ENCODE results near the gene SLC25A12.
"Not testable (repeated sequence)": the region's sequence is repeated elsewhere in the genome, so short reads cannot be mapped to it uniquely, and the experiment has no call there.

Gene SLC25A12

GRCh38 chr2:171822525-171823322 lies 71.3 kb downstream of the SLC25A12 start:
- no peak for DNase-seq

DNA sequence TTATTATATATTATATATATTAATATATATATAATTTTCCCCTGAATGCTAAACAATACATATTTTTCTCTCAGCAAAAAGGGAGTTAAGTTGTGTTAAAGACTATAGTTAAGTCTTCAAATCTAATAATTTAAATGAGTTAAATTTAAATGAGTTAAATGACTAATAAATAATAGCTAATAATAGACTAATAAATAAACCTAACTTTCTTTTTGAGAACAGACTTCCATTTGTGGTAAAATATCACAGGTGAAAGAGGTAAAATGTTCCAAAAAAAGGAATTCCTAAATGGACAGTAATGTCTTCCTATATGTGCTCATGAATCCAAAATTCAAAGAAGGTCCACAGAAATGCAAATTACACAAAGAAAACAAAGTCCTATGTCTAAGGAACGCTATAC lies 74.6 kb downstream of the SLC25A12 start:
- no peak for DNase-seq

- DNase-seq, result no peak
These were observed 79.2 kb downstream of the SLC25A12 start for GRCh38 chr2:171814883-171815282.

DNA sequence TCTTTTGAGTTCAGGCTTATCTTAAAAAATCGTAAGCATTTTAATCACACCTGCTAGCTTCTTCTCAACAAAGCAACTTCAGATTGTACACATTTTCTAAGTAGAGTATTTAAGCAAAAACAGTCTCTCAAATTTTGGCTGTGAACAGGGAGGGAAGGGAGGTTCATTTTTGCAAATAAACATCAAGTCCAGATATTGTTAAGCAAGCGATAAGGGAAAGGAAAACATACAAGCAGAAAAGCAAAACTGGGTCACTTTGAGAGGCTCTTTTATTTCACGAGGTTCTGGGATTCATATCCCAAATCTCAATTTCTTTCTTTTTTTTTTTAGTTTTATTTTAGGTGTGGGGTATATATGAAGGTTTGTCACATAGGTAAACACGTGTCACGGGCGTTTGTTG lies 79.9 kb downstream of the SLC25A12 start:
- DNase-seq, result no peak

GRCh38 chr2:171813729-171814128 lies 80.3 kb downstream of the SLC25A12 start:
- DNase-seq, result no peak

DNA sequence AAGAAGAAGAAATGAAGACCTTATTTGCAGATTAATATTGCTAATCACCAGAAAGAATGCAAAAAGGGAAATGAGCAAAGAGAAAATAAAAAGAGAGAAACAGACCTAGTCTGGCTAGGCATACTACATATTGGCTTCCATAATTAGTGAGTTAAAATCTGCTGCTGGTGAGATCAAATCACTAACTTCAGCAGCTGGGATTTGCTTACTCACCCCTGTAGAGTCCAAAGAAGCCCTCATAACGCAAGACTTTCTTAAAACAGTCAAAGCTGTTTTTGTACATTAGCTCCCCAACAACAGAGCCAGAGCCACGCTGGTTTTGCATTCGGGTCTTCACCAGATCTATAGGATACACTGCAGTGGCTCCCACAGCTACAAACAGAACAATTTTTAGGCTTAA lies 80.9 kb downstream of the SLC25A12 start:
- DNase-seq, result no peak

DNA sequence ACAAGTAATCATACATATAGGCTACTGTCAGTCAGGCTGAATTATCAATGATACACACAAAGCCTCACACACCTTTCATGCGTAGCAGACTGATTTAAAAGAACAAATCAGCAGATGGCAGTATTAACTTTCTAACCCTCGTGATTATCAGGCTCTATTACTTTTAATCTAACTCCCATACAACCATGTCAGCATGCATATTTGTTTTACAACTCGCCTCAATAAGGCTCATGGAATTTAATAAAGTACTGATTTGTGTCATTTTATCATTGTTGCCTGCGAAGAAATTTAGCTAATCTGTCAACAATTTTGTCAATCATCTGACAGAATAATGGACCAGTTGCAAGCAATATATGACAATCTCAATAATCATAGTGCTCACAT lies 82.8 kb downstream of the SLC25A12 start:
- DNase-seq, result no peak

- DNase-seq, result no peak
These were observed 83.4 kb downstream of the SLC25A12 start for GRCh38 chr2:171810422-171811244.

GRCh38 chr2:171808885-171809284 lies 85.2 kb downstream of the SLC25A12 start:
- not testable (repeated sequence) for DNase-seq

GRCh38 chr2:171807831-171808393 lies 86.1 kb downstream of the SLC25A12 start:
- no peak for DNase-seq

DNA sequence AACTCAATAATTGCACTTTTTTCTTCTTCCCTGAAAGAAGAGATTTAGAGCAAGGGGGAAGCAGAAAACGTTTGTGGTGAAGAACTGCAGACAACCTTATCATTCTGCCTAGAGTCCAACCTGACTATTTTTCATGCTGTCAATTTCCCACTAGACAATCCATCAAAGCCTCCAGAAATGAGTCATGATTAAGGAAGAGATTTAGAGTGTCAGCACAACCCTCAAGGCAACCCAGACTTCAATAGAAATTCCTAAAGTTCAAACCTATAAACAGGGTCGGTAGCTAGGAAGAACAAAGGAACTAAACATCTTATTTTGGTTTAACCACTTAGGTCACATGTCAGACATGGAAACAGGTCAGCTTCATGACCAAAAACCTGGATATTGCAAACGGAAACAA lies 86.9 kb downstream of the SLC25A12 start:
- DNase-seq, result no peak

DNA sequence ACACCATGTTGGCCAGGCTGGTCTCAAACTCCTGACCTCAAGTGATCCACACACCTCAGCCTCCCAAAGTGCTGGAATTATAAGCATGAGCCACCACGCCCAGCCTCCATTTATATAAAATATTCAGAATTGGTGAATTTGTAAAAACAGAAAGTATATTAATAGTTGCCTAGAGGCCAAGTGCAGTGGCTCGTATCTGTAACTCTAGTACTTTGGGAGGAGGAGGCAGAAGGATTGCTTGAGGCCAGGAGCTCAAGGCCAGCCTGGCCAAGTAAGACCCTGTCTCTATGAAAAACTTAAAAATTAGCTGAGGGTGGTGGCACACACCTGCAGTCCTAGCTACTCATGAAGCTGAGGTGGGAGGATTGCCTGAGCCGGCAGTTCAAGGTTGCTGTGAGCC lies 89.6 kb downstream of the SLC25A12 start:
- DNase-seq, result no peak

DNA sequence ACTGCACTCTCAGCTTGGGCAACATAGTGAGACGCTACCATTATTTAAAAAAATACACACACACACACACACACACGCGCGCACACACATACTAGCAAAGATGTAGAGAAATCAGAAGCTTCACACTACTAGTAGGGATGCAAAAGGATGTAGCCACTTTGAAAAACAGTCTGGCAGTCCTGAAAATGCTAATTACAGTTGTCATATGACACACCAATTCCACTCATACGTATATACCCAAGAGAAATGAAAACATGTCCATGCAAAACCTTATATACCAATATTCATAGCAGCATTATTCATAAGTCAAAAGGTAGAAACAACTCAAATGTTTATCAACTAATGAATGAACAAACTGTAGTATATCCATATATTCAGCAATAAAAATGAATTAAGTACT lies 90.3 kb downstream of the SLC25A12 start:
- DNase-seq, result no peak

DNA sequence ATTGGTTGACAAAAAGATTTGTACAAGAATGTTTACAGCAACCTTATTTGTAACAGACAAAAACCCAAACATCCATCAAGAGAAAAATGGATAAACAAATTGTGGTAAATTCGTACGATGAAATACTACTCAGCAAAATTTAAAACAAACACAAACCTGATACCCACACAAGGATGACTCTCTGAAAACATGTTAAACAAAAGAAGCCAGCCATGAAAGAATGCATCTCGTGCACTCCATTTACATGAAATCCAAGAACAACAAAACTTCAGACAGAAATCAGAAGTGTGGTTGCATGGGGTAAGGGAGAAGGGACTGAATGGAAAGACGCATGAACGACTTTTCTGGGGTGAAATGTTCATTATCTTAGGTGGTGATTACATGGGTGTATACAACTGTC lies 93.4 kb downstream of the SLC25A12 start:
- no peak for DNase-seq

GRCh38 chr2:171798156-171798820 lies 95.8 kb downstream of the SLC25A12 start:
- DNase-seq, result no peak

DNA sequence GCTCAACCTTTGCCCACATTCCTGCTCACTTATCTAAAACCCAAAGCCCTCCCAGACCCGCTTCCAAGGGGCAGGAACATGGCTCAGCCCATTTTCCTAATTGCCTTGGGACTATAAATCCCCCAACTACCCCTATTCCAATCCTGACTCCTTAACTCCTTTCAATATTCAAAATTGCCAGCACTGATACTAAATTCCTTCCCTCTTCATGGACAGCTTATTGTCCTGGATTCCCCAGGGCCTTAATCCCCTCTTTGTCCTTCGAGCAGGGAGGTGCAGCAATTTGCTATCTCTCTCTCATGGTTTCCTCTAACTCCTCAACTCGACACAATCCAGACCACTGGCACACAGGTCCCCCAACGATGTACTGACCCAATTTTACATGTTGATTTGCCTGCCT lies 99.1 kb downstream of the SLC25A12 start:
- DNase-seq, result no peak

GRCh38 chr2:171793691-171794678 lies 100.1 kb downstream of the SLC25A12 start:
- DNase-seq, result no peak

DNA sequence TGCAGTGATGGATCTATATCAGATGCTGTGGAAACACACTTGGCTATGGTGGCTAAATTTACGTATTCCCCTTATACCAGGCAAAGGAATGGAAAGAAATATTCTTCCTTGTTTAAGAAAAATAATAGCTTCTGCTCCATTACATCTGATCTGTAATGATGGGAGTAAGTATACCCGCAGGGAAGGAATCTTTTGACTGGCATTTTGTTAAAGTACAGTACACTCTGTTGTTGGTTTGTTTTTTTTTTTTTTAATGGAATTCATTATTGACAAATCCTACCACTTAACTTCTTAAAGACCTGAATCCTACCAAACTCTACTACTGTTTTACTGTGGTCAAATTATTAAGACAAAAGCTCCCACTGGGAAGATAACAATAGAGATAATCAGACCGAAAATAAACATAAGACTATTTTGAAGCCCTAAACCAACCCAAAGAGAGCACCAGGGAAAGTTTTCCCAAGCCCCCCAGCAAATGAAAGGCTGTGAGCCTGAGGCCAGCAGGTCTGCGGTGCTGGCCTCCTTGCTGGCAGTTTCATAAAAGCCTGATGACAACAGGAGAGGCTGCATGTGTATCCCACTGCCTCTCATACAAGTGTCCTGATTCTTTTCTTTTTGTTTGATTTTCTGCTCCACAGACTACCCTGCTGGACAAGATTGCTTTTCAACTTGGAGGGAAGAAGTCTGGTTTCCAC lies 101.0 kb downstream of the SLC25A12 start:
- DNase-seq, result no peak

DNA sequence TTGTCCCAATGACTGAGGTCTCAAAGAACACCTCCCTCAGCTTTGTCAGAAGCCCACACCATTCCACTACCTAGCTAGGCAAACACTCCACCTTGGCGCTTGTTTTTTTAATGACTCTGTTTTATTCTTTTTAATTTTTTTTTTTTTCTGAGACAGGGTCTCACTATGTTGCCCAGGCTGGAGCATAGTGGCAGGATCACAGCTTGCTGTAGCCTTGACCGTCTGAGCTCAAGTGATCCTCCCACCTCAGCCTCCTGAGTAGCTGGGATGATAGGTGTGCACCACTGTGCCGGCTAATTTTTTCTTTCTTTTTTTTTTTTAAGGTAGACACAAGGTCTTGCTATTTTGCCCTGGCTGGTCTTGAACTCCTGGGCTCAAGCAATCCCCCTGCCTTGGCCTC lies 101.9 kb downstream of the SLC25A12 start:
- no peak for DNase-seq

DNA sequence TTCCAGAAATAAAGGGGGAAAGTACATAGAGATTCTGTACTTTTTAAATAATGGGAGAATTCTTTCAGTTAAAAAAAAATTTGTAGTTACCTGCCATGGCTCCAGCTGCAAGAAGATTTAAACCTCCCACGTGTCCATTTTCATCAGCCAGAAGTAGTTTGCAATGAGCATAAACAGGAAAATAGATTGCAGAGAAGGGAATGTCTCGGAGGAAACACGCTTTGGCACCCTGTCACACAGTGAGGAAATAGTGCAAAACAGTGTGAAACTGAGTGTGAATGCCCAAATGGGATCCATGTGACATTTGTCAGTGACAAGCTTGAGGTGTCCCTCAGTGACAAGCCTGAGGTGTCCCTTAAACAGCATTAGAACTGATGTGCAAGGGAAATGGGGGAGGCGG lies 102.7 kb downstream of the SLC25A12 start:
- DNase-seq, result no peak

DNA sequence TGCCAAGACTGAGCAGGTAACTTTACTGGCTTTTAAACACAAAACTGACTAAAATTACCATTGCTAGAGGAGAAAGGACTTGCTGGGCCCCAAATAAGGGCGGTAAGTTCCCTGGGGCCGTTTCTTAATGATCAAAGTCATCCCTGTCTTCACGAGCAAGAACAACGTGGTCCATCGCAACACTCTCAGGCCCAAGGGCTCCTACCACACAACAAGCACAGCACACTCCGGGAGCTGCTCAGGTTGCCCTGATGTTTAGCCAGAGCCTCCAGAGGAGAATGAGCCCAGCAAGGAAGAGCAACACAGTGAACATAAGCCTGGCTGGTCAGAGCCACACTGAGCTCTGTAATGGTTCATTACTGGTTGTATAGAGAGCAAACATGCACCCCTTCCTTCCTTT lies 104.1 kb downstream of the SLC25A12 start:
- no peak for DNase-seq

Data from left hindlimb (tissue), 1 donor.